GM23248 (cell line): ENCODE data around the gene ASPSCR1.

Source experiments
- EZH2 ChIP-seq: fragments of 200-600 bp; sonication (generic); IDR thresholded peaks from 2 replicates; pipeline ENCODE4 v1.6.1; 2018; ENCODE audit warnings: antibody characterized with exemption, mild to moderate bottlenecking; ENCODE audit not compliant: insufficient read depth, poor library complexity, severe bottlenecking
- EZH2phosphoT487 ChIP-seq: fragments of 200-600 bp; sonication (generic); IDR thresholded peaks from 2 replicates; pipeline ENCODE4 v1.6.1; 2018; ENCODE audit warnings: antibody characterized with exemption, moderate library complexity, mild to moderate bottlenecking, low read depth; ENCODE audit not compliant: insufficient read depth

GRCh38 chr17:81984773-81985410 lies 7.5 kb downstream of the ASPSCR1 start:
- TF ChIP-seq EZH2 (no peak), EZH2phosphoT487 (no peak)
